Gastroesophageal sphincter (tissue), 4 donors: Measurements from ENCODE around the gene CFD. TPM values are rescaled to one million over a fixed set of nuclear protein-coding genes. Genes with fewer than 3 reads are reported as not detected.

ENCODE experiments used
- ATAC-seq: fragments of 150-250 bp; one replicate; pipeline ENCODE4 v1.9.1; 2016; ENCODE audit warnings: mild to moderate bottlenecking, moderate library complexity
- H3K27ac ChIP-seq, 4 donors: fragments of 200-600 bp; sonication (generic) in 3 of 4; 1 replicate in 3 of 4; 2 replicates in 1 of 4; pipeline ENCODE4 v1.5.1; 2016 to 2019
- H3K27me3 ChIP-seq: fragments of 200-600 bp; sonication (generic); one replicate; pipeline ENCODE4 v1.5.1; 2019
- H3K36me3 ChIP-seq, 2 donors: fragments of 200-600 bp; sonication (generic); one replicate each; pipeline ENCODE4 v1.5.1; 2019; ENCODE audit warnings: control low read depth in 1 of 2
- H3K4me1 ChIP-seq, 3 donors: fragments of 200-600 bp; sonication (generic); 1 replicate in 2 of 3; 2 replicates in 1 of 3; pipeline ENCODE4 v1.5.1; 2016 to 2019; ENCODE audit warnings: control low read depth in 2 of 3
- H3K4me3 ChIP-seq, 2 donors: fragments of 200-600 bp; sonication (generic); one replicate each; pipeline ENCODE4 v1.5.1; 2019; ENCODE audit warnings: mild to moderate bottlenecking in 1 of 2, moderate library complexity in 1 of 2
- H3K9me3 ChIP-seq, 3 donors: fragments of 200-600 bp; sonication (generic); one replicate each; pipeline ENCODE4 v1.5.1; 2017 to 2019; ENCODE audit warnings: control low read depth in 2 of 3
- EP300 ChIP-seq: sonication (generic); formaldehyde crosslinking; IDR thresholded peaks from one replicate; pipeline ENCODE4 v1.6.1; 2017; ENCODE audit warnings: antibody characterized with exemption, mild to moderate bottlenecking
- POLR2A ChIP-seq, 2 donors: fragments of 450-650 bp; IDR thresholded peaks; one replicate each; pipeline ENCODE4 v1.6.1; 2017; ENCODE audit warnings: antibody characterized with exemption in 2 of 2, mild to moderate bottlenecking in 2 of 2, moderate library complexity in 1 of 2
- POLR2AphosphoS5 ChIP-seq: sonication (generic); formaldehyde crosslinking; IDR thresholded peaks from one replicate; pipeline ENCODE4 v1.6.1; 2017; ENCODE audit warnings: antibody characterized with exemption
- WGBS, 2 donors: methylation state at CpG; one replicate each; pipeline ENCODE4 v1.1.5; 2018; ENCODE audit warnings: low coverage in 1 of 2; 5-methylcytosine and 5-hydroxymethylcytosine counted together
- total RNA-seq, 4 donors: library from RNA; depleted of rRNA; stranded (reverse); fragments of >200 nt; gene quantifications; one replicate each; pipeline ENCODE4 v1.1.0, GENCODE V29; 2016
- TF ChIP-seq, protein P1 (sequence below), 4 experiments: fragments of 200-600 bp in 2 of 4; fragments of 450-650 bp in 2 of 4; sonication (generic) in 1 of 4; IDR thresholded peaks; one replicate each; pipeline ENCODE4 v1.5.1; 2017 to 2019; ENCODE audit warnings: antibody characterized with exemption in 4 of 4, mild to moderate bottlenecking in 2 of 4, moderate library complexity in 2 of 4

CFD gene
- total RNA-seq, 4 donors from 2014 or later = 229 to 1,118 (median 654) TPM

DNA sequence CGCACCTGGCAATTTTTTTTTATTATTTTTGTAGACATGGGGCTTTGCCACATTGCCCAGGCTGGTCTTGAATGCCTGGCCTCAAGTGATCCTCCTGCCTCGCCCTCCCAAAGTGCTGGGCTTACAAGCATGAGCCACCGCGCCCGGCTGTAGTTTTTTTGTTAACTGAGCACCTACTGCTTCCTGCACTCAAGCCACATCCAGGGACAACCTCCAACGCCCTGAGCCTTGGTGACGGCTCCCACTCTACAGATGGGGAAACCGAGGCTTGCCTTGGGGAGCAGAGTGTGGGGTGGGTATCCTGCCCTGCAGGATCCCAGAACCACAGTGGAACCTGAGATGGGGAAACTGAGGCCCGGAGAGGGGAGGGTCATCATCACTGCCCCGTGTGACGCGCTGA, 4.3 kb upstream of the CFD start:
- TF ChIP-seq POLR2AphosphoS5 (no peak), POLR2A (IDR thresholded peaks at IDR 0.05) (no peak), EP300 (no peak)
- TF ChIP-seq, protein P1, sequence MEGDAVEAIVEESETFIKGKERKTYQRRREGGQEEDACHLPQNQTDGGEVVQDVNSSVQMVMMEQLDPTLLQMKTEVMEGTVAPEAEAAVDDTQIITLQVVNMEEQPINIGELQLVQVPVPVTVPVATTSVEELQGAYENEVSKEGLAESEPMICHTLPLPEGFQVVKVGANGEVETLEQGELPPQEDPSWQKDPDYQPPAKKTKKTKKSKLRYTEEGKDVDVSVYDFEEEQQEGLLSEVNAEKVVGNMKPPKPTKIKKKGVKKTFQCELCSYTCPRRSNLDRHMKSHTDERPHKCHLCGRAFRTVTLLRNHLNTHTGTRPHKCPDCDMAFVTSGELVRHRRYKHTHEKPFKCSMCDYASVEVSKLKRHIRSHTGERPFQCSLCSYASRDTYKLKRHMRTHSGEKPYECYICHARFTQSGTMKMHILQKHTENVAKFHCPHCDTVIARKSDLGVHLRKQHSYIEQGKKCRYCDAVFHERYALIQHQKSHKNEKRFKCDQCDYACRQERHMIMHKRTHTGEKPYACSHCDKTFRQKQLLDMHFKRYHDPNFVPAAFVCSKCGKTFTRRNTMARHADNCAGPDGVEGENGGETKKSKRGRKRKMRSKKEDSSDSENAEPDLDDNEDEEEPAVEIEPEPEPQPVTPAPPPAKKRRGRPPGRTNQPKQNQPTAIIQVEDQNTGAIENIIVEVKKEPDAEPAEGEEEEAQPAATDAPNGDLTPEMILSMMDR (IDR thresholded peaks at IDR 0.05) = no peak
- Histone ChIP-seq H3K4me1 (peaks cover 0 to 47% (median 16%) of the 10 kb centered on the region in 3 donors), H3K27me3 (peaks cover 79% of the 10 kb centered on the region), H3K27ac (no peak overlapping the region), H3K36me3 (no peaks in the 10 kb centered on the region), H3K9me3 (no peaks in the 10 kb centered on the region), H3K4me3 (no peak overlapping the region)
- WGBS, 2 donors = 92% methylated on average over 1 of the region's 12 CpGs; no CpG with 5 or more reads in 1 of the 2 donors
- ATAC-seq = no peak

DNA sequence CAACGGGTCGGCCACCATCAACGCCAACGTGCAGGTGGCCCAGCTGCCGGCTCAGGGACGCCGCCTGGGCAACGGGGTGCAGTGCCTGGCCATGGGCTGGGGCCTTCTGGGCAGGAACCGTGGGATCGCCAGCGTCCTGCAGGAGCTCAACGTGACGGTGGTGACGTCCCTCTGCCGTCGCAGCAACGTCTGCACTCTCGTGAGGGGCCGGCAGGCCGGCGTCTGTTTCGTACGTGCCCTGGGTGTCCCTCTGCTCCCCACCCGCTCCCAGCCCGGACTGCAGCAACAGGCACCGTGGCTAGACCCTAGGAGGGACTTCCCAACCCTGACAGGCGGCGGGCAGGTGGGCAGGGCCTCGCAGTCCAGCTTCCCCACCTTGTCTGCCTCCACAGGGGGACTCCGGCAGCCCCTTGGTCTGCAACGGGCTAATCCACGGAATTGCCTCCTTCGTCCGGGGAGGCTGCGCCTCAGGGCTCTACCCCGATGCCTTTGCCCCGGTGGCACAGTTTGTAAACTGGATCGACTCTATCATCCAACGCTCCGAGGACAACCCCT, 3.8 kb upstream of the CFD start:
- peaks cover 0 to 47% (median 12%) of the 10 kb centered on the region in 3 donors for H3K4me1 ChIP-seq
- TF ChIP-seq POLR2AphosphoS5 (no peak), POLR2A (IDR thresholded peaks at IDR 0.05) (no peak), EP300 (no peak)
- TF ChIP-seq, protein P1 (IDR thresholded peaks at IDR 0.05) = no peak
- ATAC-seq = no peak
- H3K9me3 ChIP-seq = no peaks in the 10 kb centered on the region
- H3K4me3 ChIP-seq = no peak overlapping the region
- no CpG with 5 or more reads among the region's 40 CpGs for WGBS, 2 donors
- H3K27me3 ChIP-seq = peaks cover 84% of the 10 kb centered on the region
- H3K27ac ChIP-seq = no peak overlapping the region
- no peaks in the 10 kb centered on the region for H3K36me3 ChIP-seq

- peaks cover 88% of the 10 kb centered on the region for H3K27me3 ChIP-seq
- peak overlapping the region in 1 of 4 donors; percentile 76 for H3K27ac ChIP-seq
- ATAC-seq = no peak
- H3K4me1 ChIP-seq = peaks cover 0 to 46% (median 7%) of the 10 kb centered on the region in 3 donors
- H3K9me3 ChIP-seq = no peaks in the 10 kb centered on the region
- H3K4me3 ChIP-seq = no peak overlapping the region
- TF ChIP-seq POLR2AphosphoS5 = no peak
- TF ChIP-seq, protein P1 (IDR thresholded peaks at IDR 0.05) = no peak
- TF ChIP-seq EP300 = no peak
- TF ChIP-seq POLR2A (IDR thresholded peaks at IDR 0.05) = no peak
- H3K36me3 ChIP-seq = no peaks in the 10 kb centered on the region
- 83 to 87% methylated on average over 3 to 9 of the region's 9 CpGs for whole genome bisulfite sequencing, 2 donors
Observed at GRCh38 chr19:858284-858683, 1.2 kb upstream of the CFD start.

DNA sequence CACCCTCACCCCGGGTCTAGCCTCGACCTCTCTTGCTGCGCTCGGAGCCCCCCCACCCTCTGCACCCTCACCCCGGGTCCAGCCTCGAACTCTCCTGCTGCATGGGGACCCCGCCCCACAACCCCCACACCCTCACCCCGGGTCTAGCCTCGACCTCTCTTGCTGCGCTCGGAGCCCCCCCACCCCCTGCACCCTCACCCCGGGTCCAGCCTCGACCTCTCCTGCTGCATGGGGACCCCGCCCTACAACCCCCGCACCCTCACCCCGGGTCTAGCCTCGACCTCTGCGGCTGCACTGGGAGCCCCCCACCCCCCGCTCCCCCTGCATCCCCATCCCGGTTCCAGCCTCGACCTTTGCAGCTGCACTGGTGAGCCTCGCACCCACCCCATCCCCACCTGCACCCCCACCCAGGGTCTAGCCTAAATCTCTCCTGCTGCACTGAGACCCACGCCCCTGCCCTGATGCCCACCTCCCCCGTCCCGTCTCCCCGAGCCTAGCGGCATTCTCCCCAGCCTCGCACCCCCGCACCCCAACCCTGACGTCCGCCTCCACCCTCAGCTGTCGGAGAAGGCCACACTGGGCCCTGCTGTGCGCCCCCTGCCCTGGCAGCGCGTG, 1.8 kb downstream of the CFD start:
- Histone ChIP-seq H3K4me1 (peaks cover 0 to 55% (median 7%) of the 10 kb centered on the region in 3 donors), H3K36me3 (no peaks in the 10 kb centered on the region), H3K4me3 (peak overlapping the region in 1 of 2 donors; percentile 51), H3K27me3 (peaks cover 64% of the 10 kb centered on the region), H3K27ac (peak overlapping the region in 1 of 4 donors; percentile 76), H3K9me3 (no peaks in the 10 kb centered on the region)
- no peak for ATAC-seq
- TF ChIP-seq EP300 (no peak), POLR2A (IDR thresholded peaks at IDR 0.05) (no peak), POLR2AphosphoS5 (no peak)
- TF ChIP-seq, protein P1 (IDR thresholded peaks at IDR 0.05) = no peak
- WGBS, 2 donors = no CpG with 5 or more reads among the region's 35 CpGs
